ENCODE measurements around the gene IQSEC2.
A peak's percentile ranks its signal among the peaks of the same experiment; 100 is the strongest.

The IQSEC2 gene

DNA sequence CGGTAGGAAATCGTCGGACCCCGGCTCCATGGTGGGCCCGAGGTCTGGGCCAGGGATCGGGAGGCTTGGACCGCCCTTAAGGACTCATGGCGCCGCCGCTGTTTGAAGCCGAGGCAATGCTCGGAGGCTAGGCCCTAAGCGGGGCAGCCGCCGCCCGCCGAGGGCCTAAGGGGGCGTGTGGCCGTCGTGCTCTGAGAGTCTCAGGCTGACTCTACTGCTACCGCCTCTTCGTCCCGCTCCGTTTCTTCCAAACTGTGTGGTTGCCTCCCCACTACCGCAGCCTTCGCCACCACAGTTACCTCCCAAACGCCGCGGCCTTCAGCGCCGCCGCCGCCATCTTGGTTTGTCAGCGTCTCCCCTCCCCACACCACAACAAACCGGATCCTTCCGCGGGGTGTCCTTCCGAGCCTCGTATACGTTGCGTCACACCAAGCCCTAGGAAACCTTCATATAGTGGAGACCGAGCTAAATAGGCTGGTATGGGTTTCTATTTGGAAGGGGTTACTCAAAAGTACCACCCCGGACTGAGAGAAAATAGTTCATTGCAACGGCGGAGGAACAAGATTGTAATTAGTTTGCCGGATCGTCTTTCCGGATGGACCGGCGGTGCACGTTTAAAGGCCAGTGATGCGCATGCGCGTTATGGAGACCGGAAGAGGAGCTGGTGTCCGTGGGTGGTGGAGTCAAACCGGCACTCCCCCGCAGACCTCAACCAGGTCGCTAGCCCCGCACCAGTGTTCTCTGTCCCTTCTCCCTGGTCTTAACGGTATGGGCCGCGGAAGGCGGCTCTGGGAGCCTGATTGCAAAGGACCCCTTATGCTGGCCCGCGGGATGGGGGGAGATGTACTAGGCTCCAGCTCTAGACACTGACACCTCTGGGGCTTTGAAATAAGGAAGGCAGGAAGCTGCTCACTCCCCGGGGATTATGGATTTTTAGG, 56.3 kb downstream of the IQSEC2 start, which contains the start of gene KDM5C (continued):
- TF ChIP-seq ZNF404 (tag by site-specific recombination; IDR thresholded peaks at IDR 0.05) (no peak), ZNF146 (tag by site-specific recombination; IDR thresholded peaks at IDR 0.05) (peak; percentile 97), ZNF211 (tag by site-specific recombination; IDR thresholded peaks at IDR 0.05; ENCODE audit: low read depth) (no peak), ZNF747 (tag by site-specific recombination; IDR thresholded peaks at IDR 0.05) (no peak)

DNA sequence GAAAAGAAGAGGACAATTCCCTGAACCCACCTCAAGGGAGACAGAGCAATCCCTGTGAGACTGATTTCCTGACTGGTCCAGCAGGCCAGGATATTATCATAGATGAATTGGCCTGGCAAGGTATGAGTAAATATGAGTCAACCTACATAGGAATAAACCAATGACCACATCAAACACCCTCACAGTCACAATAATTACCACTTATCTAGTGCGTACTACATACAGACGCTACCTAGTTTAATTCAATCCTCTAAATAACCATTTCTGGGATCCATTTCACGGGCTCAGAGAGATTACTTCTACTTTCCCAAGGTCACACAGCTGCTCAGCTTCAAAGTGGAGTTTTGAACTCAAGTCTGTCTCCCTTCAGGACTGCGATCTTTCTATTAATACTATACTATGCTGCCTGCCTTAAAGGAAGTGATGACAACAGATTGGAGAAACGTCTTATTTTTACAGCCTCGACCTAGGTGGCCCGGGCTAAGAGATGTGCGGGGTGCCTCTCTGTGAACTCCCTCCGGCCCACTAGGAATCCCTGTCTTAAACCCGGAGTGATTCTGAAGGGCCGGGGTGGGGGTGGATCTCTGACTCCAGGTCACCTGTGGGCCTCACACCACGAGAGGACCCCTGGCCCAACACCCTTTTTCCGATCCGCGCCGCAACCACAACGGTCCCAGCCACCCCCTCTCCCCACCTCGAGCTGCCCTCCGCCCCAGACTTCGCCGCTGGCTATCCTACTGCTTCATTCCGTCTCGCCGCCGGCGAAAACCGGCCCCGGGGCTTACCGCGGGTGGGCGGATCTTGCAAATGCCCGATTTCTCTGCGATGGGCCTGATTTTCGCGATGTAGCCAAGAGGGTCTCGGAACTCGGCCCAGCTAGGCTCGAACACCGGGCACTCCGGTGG, 57.2 kb downstream of the IQSEC2 start:
- POLR2A ChIA-PET = interaction anchor here (0.7 to 2.7 kb wide), 10 partner anchors 10 to 198 kb away, joined by 3 to 22 read pairs (median 6); partner anchors contain the start of genes RIBC1, SMC1A and TSPYL2

More for the DNA sequence above, 57.2 kb downstream of the IQSEC2 start:
- Histone ChIP-seq H3K4me3 (ENCODE audit: low read depth, low read length) (peak overlapping the region; percentile 90), H3K36me3 (ENCODE audit: control insufficient read depth in 2 of 2, insufficient read depth in 1 of 2, low read length in 2 of 2) (peaks cover 19 to 44% of the 10 kb centered on the region in 2 experiments), H3K9me3 (ENCODE audit: control insufficient read depth, insufficient read depth, low read depth, low read length) (no peaks in the 10 kb centered on the region), H3K4me1 (ENCODE audit: control insufficient read depth, insufficient read depth, low read length) (peaks cover 19% of the 10 kb centered on the region), H3K27ac (ENCODE audit: extremely low read depth, low read depth, low read length) (peak overlapping the region; percentile 96)
- CTCF ChIA-PET = interaction anchor here (0.6 to 7.2 kb wide), 7 partner anchors 15 to 197 kb away, joined by 3 to 44 read pairs (median 5); partner anchors contain the start of gene IQSEC2
- TF ChIP-seq ZNF16 (tag by site-specific recombination; IDR thresholded peaks at IDR 0.05; ENCODE audit: low read depth) (no peak), KLF16 (tag by site-specific recombination; IDR thresholded peaks at IDR 0.05) (no peak), ZNF302 (tag by site-specific recombination; IDR thresholded peaks at IDR 0.05; ENCODE audit: low read depth) (no peak), ZNF600 (tag by site-specific recombination; IDR thresholded peaks at IDR 0.05) (no peak), BCL6B (tag by site-specific recombination; IDR thresholded peaks at IDR 0.05) (no peak), SP7 (tag by site-specific recombination; IDR thresholded peaks at IDR 0.05) (peak; percentile 74), ZEB2 (tag by site-specific recombination; IDR thresholded peaks at IDR 0.05) (no peak), ZNF211 (tag by site-specific recombination; IDR thresholded peaks at IDR 0.05; ENCODE audit: low read depth) (no peak), ZBTB17 (tag by site-specific recombination; IDR thresholded peaks at IDR 0.05) (peak; percentile 43), EGR2 (tag by site-specific recombination; IDR thresholded peaks at IDR 0.05; ENCODE audit: low read depth) (peak; percentile 10; the same call in 1 of the 2 replicates), ZFP69B (tag by site-specific recombination; IDR thresholded peaks at IDR 0.05) (no peak), ZNF280C (tag by site-specific recombination; IDR thresholded peaks at IDR 0.05) (no peak), ZNF366 (tag by site-specific recombination; conservative IDR thresholded peaks at IDR 0.05) (0 out of 2 replicates have a peak, but pooled peaks have one; percentile 12), ZNF184 (tag by site-specific recombination; IDR thresholded peaks at IDR 0.05) (peak; percentile 43; the same call in 1 of the 2 replicates), ZNF549 (tag by site-specific recombination; IDR thresholded peaks at IDR 0.05) (no peak)
- TF ChIP-seq, protein P1, sequence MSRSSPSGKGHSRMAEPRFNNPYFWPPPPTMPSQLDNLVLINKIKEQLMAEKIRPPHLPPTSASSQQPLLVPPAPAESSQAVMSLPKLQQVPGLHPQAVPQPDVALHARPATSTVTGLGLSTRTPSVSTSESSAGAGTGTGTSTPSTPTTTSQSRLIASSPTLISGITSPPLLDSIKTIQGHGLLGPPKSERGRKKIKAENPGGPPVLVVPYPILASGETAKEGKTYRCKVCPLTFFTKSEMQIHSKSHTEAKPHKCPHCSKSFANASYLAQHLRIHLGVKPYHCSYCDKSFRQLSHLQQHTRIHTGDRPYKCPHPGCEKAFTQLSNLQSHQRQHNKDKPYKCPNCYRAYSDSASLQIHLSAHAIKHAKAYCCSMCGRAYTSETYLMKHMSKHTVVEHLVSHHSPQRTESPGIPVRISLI (tag by site-specific recombination; IDR thresholded peaks at IDR 0.05) = no peak
- TF ChIP-seq, protein P2, sequence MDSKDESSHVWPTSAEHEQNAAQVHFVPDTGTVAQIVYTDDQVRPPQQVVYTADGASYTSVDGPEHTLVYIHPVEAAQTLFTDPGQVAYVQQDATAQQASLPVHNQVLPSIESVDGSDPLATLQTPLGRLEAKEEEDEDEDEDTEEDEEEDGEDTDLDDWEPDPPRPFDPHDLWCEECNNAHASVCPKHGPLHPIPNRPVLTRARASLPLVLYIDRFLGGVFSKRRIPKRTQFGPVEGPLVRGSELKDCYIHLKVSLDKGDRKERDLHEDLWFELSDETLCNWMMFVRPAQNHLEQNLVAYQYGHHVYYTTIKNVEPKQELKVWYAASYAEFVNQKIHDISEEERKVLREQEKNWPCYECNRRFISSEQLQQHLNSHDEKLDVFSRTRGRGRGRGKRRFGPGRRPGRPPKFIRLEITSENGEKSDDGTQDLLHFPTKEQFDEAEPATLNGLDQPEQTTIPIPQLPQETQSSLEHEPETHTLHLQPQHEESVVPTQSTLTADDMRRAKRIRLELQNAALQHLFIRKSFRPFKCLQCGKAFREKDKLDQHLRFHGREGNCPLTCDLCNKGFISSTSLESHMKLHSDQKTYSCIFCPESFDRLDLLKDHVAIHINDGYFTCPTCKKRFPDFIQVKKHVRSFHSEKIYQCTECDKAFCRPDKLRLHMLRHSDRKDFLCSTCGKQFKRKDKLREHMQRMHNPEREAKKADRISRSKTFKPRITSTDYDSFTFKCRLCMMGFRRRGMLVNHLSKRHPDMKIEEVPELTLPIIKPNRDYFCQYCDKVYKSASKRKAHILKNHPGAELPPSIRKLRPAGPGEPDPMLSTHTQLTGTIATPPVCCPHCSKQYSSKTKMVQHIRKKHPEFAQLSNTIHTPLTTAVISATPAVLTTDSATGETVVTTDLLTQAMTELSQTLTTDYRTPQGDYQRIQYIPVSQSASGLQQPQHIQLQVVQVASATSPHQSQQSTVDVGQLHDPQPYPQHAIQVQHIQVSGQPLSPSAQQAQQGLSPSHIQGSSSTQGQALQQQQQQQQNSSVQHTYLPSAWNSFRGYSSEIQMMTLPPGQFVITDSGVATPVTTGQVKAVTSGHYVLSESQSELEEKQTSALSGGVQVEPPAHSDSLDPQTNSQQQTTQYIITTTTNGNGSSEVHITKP (tag by site-specific recombination; IDR thresholded peaks at IDR 0.05) = peak; percentile 63; the same call in 1 of the 2 replicates
